Right lobe of liver (tissue), 4 donors: Measurements from ENCODE around the gene BEND3.

Experiments
- CTCF ChIP-seq, 4 donors: fragments of 200-600 bp in 3 of 4; fragments of 450-650 bp in 1 of 4; IDR thresholded peaks; one replicate each; pipeline versions ENCODE4 v1.5.1 to v1.8.0; 2016 to 2022; ENCODE audit warnings: antibody characterized with exemption in 4 of 4, mild to moderate bottlenecking in 2 of 4
- POLR2A ChIP-seq: fragments of 450-650 bp; IDR thresholded peaks from one replicate; pipeline ENCODE4 v1.6.1; 2017; ENCODE audit warnings: antibody characterized with exemption, mild to moderate bottlenecking
- donor health status: DM: no; HTN: no; CAD: no.
- donor health status: DM: no; HTN: no; CAD: no.
- donor health status: DM: no; HTN: yes; CAD: no.

GRCh38 chr6:107106165-107106564 lies 9.2 kb downstream of the BEND3 start:
- TF ChIP-seq CTCF (IDR thresholded peaks at IDR 0.05) = no peak
- TF ChIP-seq POLR2A = no peak
